Endothelial cell of umbilical vein (primary cell): Measurements from ENCODE around the gene DNAJC30.

Source experiments
- CTCF ChIP-seq, 2 donors: IDR thresholded peaks; 1 replicate in 1 of 2; 2 replicates in 1 of 2; pipeline ENCODE4 v1.5.1; 2011; ENCODE audit warnings: low read length in 2 of 2, mild to moderate bottlenecking in 2 of 2, moderate library complexity in 2 of 2, control low read depth in 1 of 2, inconsistent platforms in 1 of 2, low read depth in 1 of 2; ENCODE audit not compliant: insufficient read depth in 1 of 2; ENCODE audit errors: extremely low read depth in 1 of 2
- POLR2A ChIP-seq: IDR thresholded peaks from 2 replicates; pipeline ENCODE4 v1.6.1; 2012; ENCODE audit warnings: low read depth, mild to moderate bottlenecking, control low read depth, low read length

GRCh38 chr7:73701357-73701995 lies 18.2 kb upstream of the DNAJC30 start:
- TF ChIP-seq CTCF (IDR thresholded peaks at IDR 0.05; ENCODE audit: extremely low read depth in 1 of 2, insufficient read depth in 1 of 2, low read depth in 1 of 2, low read length in 2 of 2) (peak; percentile 54 to 68), POLR2A (no peak)
